Fibroblast of pulmonary artery (primary cell): ENCODE results near the gene KCTD13.
A peak's percentile ranks its signal among the peaks of the same experiment; 100 is the strongest.

Source experiments
- DNase-seq: peaks from one replicate; pipeline ENCODE4 v3.0.0-alpha.2; 2010; ENCODE audit warnings: low read depth
- H3K4me3 ChIP-seq: replicated peaks from 2 replicates; pipeline ENCODE4 v1.5.1; 2011; ENCODE audit warnings: low read depth, mild to moderate bottlenecking, control low read depth, low read length, moderate library complexity
- TF ChIP-seq, protein P1 (sequence below): IDR thresholded peaks from 2 replicates; pipeline ENCODE4 v1.5.1; 2011; ENCODE audit warnings: mild to moderate bottlenecking, control low read depth, low read length, inconsistent platforms; ENCODE audit errors: missing control alignments

KCTD13 gene, protein sequence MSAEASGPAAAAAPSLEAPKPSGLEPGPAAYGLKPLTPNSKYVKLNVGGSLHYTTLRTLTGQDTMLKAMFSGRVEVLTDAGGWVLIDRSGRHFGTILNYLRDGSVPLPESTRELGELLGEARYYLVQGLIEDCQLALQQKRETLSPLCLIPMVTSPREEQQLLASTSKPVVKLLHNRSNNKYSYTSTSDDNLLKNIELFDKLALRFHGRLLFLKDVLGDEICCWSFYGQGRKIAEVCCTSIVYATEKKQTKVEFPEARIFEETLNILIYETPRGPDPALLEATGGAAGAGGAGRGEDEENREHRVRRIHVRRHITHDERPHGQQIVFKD

DNA sequence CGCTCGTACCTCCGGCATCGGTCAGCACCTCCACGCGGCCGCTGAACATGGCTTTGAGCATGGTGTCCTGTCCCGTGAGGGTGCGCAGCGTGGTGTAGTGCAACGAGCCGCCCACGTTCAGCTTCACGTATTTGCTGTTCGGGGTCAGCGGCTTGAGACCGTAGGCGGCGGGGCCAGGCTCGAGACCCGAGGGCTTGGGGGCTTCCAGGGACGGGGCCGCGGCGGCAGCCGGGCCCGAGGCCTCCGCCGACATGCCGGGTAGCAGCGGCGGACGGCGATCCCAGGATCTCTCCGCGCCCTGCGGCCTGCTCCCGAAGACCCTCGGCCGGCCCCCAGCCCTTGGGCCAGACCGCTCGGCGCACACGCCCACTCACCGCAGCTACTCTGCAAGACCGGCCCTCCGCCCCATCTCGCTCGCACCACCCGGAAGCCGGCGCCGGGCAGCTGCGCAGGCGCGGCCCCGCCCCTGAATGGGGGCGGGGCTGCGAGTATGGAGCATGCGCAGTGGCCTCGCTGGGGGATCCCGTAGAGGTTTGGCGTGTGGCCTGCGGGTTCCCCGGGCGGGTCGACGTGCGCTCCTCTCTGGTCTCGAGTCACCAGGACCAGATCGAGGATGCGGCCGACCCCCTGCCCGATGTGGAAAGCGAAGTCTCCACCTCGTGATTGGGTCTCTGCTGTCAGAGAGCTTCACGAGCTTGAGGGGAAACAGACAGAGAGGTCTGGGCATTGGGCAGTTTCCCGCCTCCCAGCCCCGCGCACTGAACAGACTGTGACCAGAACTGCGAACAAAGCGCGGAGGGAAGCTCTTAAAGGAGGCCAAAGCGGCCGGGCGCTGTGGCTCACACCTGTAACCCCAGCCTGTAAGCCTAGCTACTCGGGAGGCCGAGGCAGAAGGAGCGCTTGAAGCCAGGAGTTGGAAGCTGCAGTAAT is at the start of gene KCTD13:
Gene KCTD13, minus strand, starts transcription at position 446 of the 930 bp plus-strand sequence. Its CDS starts 193 bp downstream, at position 253.
- peak; percentile 80 for DNase-seq
- TF ChIP-seq, protein P1, sequence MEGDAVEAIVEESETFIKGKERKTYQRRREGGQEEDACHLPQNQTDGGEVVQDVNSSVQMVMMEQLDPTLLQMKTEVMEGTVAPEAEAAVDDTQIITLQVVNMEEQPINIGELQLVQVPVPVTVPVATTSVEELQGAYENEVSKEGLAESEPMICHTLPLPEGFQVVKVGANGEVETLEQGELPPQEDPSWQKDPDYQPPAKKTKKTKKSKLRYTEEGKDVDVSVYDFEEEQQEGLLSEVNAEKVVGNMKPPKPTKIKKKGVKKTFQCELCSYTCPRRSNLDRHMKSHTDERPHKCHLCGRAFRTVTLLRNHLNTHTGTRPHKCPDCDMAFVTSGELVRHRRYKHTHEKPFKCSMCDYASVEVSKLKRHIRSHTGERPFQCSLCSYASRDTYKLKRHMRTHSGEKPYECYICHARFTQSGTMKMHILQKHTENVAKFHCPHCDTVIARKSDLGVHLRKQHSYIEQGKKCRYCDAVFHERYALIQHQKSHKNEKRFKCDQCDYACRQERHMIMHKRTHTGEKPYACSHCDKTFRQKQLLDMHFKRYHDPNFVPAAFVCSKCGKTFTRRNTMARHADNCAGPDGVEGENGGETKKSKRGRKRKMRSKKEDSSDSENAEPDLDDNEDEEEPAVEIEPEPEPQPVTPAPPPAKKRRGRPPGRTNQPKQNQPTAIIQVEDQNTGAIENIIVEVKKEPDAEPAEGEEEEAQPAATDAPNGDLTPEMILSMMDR, result no peak

DNA sequence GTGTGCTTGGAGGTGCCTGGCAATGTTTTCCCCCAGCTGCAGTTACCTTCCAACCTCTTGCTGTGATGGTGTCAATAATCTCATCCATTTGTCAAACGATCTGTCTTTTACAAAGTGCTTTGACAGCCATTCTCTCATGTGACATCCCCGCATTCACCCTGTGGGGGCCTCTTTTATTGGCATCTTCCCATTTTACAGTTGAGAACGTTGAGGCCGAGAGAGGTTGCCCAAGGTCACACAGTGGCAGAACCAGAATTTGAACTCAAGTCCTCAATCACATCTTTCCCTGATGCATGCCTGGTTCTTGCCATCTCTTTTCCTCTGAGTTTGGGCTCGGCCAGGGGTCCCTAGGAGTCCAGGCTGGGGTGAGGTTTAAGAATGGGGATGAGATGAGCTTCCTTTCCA is 49.1 kb upstream of the KCTD13 start:
- H3K4me3 ChIP-seq, result peak overlapping the region; percentile 93
- DNase-seq, result no peak
- TF ChIP-seq, protein P1, result no peak

More for the DNA sequence above, at the start of gene KCTD13:
- H3K4me3 ChIP-seq, result peak within 1 kb of the TSS; percentile 81

DNA sequence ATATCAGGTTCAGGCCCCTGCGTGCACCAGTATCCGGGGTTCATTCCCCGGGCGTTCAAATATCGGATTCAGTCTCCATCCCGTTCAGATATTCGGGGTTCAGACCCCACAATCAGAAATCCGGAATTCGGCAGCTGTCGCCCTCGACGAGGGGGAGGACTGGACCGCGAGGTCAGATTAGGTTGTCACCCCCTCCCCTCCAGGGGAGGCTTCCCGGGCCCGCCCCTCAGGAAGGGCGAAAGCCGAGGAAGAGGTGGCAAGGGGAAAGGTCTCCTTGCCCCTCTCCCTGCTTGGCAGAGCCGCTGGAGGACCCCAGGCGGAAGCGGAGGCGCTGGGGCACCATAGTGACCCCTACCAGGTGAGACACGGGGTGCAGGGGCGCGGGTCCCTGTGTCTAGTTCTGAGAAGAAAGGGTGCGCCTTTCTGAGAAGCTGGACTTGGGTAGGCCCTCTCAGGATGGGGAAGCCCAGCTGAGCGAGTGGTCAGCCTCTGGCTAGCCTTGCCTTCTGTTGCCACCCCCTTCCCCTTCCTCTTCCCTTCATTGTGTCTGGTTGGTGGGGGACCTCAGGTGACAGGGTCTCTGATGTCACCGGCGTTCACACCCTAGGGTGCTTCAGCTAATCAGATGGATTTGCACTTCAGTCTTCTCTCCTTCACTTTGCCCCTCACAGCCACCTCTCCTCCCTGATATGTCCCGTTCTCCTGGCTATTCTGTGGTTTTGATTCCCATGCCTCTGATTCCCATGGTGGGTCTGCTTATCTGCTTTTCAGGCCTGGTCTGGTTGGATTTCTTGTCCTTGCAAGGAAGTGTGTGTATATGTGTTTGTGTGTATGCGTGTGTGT is 48.5 kb upstream of the KCTD13 start:
- TF ChIP-seq, protein P1, result no peak
- DNase-seq, result peak; percentile 32

DNA sequence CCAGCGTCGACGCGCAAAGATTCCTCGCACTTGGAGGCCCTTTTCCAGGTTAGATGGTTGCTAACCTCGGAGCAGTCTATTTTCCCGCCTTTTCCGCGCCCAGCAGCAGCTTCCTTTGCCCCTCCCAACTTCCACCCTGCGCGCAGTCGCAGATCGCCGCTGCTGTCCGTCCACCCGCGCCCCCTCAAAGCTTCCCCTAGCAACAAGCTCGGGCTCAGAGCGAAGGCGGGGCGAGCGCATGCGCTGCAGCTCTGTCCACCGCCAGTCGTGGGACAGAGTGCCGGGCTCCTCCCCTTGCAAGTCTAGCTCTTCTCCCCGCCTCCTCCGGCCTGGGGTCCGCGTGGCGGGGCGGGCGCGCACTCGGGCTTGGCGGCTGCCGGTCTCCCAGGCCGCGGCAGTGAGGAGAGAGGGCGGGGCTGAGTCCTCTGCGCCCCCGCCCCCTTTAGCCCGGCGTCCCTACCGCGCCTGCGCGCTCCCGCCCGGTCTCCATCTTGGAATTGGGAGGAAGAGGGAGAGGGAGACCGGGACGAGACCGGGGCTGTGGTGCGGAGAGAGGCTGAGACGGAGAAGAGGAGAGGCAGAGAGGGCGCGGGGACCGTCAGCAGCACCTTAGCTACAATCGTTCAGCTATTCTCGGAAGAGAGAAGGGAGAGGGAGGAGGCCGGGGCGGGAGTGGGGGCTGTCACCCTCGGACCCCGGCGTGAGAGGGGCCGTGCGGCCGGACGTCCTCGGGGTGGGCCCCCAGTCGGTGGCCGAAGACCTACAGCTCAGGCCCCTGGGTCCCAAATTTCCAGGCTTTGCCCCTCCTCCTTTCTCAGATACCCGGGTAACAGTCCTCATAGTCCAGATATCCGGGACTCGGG is 47.6 kb upstream of the KCTD13 start, which contains the start of gene TAOK2:
Gene TAOK2, plus strand, starts transcription at position 485 of the 863 bp plus-strand sequence. CDS start 3,905 bp downstream, outside the sequence.
- H3K4me3 ChIP-seq, result peak within 1 kb of the TSS; percentile 93
- TF ChIP-seq, protein P1, result no peak

More for the DNA sequence above, 48.5 kb upstream of the KCTD13 start:
- peak overlapping the region; percentile 93 for H3K4me3 ChIP-seq

DNA sequence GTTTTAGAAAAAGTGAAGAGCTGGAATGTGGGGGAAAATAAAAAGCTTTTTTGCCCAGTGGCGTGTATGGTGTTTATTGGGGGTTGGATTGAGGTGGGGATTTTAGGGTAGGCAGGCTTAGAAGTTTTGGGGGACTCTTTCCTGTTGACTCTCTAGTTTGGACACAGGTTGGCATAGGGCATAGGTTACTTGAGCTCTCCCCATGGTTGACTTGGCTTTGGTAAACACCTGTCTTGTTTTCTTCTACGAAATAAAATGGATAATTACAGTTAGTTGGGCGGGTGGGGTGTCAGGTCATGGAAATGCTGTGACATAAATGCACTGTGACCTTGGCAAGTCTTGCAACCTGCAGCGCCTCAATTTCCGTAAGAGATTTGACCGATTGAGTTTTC is 47.0 kb upstream of the KCTD13 start:
- TF ChIP-seq, protein P1, result no peak
- H3K4me3 ChIP-seq, result no peak overlapping the region

More for the DNA sequence above, 47.6 kb upstream of the KCTD13 start, which contains the start of gene TAOK2:
- peak; percentile 99 for DNase-seq

More for the DNA sequence above, 47.0 kb upstream of the KCTD13 start:
- DNase-seq, result no peak
